GM10847 (cell line): ENCODE results near the gene NSMF.

Source experiments
- POLR2A ChIP-seq: IDR thresholded peaks from 2 replicates; pipeline ENCODE4 v1.6.1; 2011; ENCODE audit not compliant: insufficient read length; ENCODE audit errors: extremely low read depth

NSMF gene

DNA sequence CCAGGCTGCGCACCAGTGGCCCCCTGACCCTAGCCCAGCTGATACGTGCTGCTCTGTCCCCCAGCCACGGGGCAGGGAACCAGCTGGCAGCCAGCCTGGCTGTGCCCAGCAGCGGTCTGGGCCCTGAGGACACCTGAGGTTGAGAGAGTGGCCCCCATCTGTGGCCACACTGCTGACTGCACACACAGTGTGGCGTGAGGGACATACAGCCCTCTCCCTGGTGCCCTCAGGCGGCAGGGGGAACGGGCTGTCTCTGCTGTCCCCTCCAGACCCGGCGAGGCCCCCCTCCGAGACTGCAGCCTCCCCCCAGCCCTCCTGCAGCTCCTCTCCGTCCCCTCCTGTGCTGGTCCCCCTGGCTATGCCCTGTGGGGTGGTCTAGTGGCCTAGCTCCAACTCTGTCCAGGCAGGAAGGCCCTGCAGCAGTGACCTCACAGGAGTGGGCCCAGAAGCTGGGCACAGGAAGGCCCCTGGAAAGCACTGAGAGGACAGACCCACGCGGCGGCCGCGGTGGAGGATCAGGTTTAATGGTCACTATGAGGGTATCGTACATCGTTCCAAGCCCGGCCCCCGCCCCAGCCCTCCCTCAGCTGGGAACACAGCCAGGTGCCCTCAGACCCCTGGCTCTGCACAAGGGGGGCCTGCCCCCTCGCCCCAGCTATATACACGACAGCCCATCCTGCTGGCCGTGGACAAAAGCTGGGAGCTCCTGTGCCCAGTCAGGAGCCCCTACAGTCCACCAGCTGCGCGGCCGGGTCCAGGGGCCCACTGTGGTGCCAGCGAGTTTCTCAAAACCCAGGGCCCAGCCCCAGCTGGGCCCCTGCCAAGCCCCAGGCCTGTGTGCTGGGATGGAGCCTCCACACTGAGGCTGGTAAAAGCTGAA is 11.2 kb downstream of the NSMF start:
- TF ChIP-seq POLR2A, result no peak

DNA sequence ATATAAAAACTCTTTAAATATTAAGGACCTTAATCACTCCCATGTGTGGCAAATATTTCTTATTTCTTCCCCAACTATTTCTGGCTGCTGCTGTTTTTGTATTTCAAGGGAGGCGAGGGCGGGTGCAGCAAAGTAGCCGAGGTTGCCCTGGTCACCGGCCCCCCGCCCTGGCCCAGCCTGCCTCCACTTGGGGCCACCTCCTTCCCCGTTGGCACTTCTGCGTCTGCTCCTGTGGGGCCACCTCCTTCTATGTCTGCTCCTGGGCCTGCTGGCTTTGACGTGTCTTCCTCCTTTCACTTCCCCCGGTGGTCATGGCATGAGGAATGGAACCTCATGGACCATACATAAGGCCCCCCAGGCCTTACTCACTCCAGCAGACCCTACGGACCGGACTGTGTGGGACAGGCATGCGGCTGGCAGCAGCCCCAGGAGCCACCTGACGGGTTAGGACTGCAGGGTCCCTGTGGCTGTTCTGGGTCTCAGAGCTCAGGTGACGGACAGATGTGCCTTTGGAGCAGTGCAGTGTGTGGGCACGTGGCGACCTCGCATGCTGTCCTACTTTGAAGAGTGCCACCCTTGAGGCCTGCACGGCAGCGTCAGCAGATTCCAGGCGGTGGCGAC is 12.2 kb downstream of the NSMF start:
- no peak for TF ChIP-seq POLR2A

DNA sequence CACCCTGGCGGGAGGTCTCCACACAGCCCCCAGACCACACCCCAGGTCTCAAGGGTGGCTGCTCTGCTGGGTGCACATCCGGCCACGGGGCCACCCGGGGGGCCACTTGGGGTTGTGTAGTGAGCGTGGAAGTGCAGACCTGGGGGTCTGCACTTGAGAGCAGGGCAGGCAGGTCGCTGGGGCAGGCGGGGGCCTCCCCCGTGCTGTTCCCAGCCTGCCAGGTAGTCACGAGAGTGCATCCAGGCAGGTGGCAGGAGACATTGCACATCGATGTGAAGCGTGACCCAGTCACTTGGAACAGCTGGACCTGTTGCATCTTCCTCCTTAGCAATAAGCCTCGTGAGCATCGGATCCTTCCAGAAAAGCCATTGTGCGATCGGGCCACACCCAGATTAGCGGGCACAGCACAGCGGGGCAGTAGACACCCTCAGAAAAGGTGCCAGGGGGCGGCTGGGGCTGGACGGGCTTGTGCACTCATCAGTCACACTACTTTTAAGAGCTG is 13.2 kb downstream of the NSMF start:
- TF ChIP-seq POLR2A, result no peak

GRCh38 chr9:137445275-137445807 is 13.8 kb downstream of the NSMF start:
- TF ChIP-seq POLR2A, result no peak

GRCh38 chr9:137444106-137444790 is 14.9 kb downstream of the NSMF start:
- no peak for TF ChIP-seq POLR2A

DNA sequence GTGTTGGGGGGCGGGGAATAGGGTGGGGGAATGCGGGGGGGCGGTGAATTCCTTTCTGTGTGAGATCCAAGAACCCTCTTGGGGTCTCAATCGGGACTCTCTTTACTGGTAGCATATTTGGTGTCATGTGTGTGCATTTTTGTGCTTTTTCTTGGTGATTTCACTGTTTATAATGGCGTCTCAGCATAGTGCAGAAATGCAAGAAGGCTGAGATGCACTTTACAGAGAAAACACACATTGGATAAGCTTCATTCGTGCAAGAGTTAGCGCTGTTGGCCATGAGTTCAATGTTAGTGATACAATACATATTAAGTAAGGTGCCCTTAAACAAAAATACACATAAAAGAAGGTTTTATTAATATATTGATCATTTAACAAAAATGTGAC is 17.2 kb downstream of the NSMF start:
- no peak for TF ChIP-seq POLR2A

- no peak for TF ChIP-seq POLR2A
These were observed 17.7 kb downstream of the NSMF start, which contains the start of gene ENTPD8 for GRCh38 chr9:137441289-137441934. TSS of gene ENTPD8 (minus strand) at chr9:137441357. CDS start at chr9:137438285, 3,072 bp downstream.

DNA sequence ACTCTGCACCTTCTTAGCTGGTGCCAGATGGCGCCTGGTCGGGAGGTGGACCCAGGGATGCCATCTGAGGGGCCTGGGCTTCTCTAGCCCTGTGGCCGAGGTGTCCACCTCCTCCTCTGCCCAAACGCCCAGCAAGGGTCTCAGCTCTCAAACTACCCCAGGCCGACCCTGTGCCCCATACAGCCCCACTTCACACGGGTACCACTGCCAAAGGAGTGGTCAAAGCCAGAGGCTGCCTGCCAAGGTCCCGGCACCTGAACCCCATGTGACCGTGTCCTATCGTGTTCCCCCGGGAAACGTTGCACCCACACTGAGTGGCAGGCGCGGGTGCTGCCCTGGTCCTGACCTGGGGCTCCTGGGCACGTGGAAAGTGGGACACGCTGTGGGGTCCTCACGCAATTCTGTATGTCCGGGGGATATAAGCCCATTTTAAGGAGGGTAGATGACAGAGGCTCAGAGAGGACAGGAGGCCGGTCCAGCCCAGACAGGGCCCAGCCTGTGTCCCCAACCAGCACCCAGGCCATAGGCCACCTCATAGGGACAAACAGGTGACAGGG is 19.9 kb downstream of the NSMF start:
- TF ChIP-seq POLR2A, result no peak

- no peak for TF ChIP-seq POLR2A
These were observed 20.5 kb downstream of the NSMF start for GRCh38 chr9:137438591-137439157.

GRCh38 chr9:137437691-137438590 is 21.2 kb downstream of the NSMF start:
- TF ChIP-seq POLR2A, result no peak

DNA sequence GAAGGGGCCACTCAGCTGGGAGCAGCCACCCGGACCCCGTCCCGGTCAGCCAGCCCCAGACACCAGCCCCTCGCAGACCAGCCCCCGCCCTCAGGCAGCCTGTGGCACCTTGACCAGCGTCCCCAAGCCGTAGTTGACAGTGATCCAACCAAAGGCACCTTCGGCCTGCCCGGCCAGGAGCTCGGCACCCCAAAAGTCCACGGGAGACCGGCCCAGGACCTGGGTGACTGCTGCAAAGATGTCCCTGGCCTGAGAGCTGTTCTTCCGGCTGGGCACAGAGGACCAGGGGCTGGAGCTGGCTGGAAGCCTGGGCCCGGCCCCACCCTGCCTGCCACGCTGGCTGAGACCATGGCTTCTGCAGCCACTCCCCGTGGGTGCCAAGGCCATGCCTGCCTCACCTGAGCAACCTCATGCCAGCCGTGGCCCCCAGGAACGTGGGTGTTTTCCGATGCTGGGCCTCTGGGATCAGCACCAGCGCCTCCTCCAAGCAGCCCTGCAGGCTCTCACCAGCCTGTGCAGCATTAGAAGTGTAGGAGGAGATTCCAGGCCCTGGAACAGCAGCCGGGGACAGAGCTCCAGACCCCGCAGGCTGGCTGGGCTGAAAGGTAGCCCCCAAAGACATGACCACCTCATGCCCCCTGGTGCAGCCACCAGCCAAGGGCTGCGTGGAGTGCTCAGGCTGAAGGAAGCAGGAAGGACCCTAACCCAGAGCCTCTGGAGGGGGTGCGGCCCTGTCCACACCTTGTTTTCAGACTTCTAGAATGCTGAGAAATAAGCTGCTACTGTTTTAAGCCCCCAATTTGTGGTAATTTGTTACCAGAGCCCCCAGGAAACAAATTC is 22.2 kb downstream of the NSMF start:
- no peak for TF ChIP-seq POLR2A

DNA sequence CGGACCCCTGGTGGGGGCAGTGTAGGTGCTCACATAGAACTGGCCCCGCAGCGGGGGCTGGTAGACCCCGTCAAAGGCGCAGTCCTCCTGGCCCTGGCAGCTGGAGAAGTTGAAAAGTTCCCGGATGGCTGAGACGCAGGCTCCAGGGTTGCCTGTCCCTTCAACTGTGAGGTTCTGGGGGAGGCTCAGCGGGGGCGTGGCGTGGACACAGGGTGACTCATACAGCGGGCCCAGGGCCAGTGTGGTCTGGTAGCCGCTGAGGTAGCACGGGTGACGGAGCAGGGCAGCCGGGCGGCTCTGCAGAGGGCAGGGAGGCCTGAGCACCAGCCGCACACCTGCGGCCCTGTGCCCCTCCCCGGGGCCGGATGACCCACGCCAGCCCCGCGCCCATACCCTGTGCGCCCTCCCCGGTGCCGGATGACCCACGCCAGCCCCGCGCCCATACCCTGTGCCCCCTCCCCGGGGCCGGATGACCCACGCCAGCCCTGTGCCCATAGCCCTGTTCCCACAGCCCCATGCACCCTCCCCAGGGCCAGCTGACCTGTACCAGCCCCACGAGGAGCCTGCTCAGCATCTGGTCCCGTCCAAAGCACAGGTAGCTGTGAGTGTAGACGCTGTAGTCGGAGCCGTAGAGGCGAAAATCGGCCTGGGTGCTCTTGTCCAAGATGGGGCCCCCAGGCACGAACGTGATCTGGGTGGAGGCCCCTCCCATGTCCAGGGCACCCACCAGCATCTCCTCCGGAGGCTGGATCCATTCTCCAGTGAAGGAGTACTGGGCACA is 23.0 kb downstream of the NSMF start:
- TF ChIP-seq POLR2A, result no peak
